DND-41 (cell line): ENCODE measurements around the gene CASP2.

Source experiments
- EZH2 ChIP-seq: IDR thresholded peaks from 3 replicates; pipeline ENCODE4 v1.6.1; 2012; ENCODE audit warnings: borderline replicate concordance, low read depth, mild to moderate bottlenecking, moderate library complexity, low read length, inconsistent platforms; ENCODE audit not compliant: severe bottlenecking
- TF ChIP-seq, protein P1 (sequence below): IDR thresholded peaks from 2 replicates; pipeline ENCODE4 v1.5.1; 2012; ENCODE audit warnings: borderline replicate concordance, low read length, moderate library complexity, mild to moderate bottlenecking; ENCODE audit not compliant: poor library complexity, severe bottlenecking; ENCODE audit errors: extremely low read depth

DNA sequence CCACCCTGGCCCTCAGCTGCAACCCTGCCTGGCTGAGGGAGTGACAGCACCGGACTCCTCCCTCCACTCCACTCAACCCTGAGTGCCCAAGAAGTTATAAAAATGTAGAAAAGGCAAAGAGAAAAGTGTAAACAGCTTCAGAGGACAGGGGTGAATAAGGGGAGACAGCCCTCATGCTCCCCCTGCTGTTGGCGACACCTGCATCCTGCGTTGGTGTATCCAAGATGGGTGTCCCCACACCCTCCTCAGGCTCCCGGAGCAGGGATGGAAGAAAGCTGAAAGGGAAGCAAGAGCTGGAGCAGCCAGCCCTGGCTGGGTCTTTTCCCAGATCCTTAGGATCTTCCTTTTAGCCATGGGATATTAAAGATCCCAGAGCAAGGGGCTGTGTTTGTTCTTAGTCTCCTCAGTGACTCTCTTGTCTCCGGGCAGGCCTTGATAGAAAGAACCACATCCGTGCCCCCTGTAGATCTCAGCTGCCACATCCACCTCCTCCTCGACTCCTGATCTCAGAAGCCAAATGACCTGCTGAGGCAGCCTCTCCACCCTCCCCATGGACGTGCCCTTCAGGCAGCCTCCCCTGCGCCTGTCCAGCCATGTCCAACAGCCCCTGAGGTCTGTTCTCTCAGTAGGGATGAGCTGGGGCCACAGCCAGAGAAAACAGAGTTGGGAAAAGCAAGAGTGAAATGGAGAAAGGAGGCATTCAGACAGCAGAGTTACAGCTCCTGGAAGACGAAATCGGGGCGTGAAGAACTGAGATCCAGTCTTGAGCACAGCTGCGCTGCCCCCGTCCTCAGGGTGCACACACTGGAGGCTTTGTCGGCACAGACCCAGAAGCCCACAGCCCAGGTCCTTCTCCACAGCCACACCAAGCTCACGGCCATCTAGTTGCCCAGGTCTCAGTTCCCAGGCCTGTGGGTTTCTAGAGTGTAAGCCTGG is 67.6 kb downstream of the CASP2 start:
- TF ChIP-seq, protein P1, sequence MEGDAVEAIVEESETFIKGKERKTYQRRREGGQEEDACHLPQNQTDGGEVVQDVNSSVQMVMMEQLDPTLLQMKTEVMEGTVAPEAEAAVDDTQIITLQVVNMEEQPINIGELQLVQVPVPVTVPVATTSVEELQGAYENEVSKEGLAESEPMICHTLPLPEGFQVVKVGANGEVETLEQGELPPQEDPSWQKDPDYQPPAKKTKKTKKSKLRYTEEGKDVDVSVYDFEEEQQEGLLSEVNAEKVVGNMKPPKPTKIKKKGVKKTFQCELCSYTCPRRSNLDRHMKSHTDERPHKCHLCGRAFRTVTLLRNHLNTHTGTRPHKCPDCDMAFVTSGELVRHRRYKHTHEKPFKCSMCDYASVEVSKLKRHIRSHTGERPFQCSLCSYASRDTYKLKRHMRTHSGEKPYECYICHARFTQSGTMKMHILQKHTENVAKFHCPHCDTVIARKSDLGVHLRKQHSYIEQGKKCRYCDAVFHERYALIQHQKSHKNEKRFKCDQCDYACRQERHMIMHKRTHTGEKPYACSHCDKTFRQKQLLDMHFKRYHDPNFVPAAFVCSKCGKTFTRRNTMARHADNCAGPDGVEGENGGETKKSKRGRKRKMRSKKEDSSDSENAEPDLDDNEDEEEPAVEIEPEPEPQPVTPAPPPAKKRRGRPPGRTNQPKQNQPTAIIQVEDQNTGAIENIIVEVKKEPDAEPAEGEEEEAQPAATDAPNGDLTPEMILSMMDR, result peak; percentile 36
- TF ChIP-seq EZH2, result no peak
